HG02870 (cell line): ENCODE results near the gene IFI16.
"Not testable (repeated sequence)": the region's sequence is repeated elsewhere in the genome, so short reads cannot be mapped to it uniquely, and the experiment has no call there.

Source experiments
- ATAC-seq: cut with Tn5 transposase; IDR thresholded peaks from one replicate; pipeline ENCODE4 v1.9.1; 2021; ENCODE audit warnings: mild to moderate bottlenecking, moderate library complexity; ENCODE audit not compliant: unreplicated experiment

IFI16 gene

GRCh38 chr1:159091180-159091560 is 81.5 kb downstream of the IFI16 start:
- ATAC-seq, result no peak

GRCh38 chr1:159091607-159092031 is 81.9 kb downstream of the IFI16 start:
- ATAC-seq, result no peak

DNA sequence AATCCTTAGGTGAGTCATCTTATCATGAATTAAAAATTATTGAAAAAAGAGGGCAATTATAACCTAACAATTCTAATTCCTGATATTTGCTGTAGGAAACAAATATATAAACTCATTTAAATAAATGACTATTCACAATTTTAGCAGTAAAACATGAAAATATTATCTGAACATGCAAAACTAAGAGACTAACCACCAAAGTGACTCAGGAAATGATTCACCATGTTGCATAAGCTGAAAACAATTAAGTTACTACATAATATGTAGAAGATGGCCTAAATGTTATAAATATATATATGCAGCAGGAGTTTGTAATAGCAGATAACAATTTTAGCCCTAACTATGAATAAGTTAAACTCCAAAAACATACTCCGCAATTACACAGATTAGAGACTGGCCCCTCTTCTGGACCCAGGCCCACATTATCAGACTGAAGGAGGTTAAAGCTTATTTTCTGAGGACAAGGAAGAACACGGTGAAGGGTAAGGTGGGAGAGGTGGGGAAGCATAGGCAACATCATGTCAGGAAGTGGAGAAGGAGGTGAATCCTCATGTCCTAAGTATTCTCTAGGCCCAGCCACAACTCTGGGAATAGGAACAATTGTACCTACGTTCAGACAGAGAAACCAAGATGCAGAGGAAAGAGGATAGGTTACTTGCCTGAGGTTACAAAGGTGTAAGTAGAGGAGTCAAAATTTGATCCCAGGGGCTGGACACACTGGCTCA is 82.5 kb downstream of the IFI16 start:
- ATAC-seq, result no peak

DNA sequence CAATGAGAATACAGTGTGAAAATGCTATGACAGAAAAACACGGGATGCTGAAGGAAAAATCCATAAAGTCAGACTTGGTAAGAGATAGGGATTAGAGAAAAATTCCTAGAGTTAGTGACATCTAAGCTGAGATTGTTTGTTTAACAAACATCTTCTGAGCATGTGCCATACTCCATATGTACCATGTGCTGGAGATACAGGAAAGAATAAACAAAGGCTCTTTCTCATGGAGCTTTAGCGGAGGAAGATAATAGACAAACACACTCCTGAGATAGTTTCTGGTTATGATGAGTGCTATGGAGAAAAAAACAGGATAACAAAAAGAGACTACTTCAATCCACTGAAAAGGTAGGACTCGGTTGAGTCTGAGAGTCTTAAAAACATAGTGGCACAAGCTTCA is 88.9 kb downstream of the IFI16 start:
- no peak for ATAC-seq

- ATAC-seq, result no peak
Measured at GRCh38 chr1:159100589-159100988, 90.9 kb downstream of the IFI16 start.

DNA sequence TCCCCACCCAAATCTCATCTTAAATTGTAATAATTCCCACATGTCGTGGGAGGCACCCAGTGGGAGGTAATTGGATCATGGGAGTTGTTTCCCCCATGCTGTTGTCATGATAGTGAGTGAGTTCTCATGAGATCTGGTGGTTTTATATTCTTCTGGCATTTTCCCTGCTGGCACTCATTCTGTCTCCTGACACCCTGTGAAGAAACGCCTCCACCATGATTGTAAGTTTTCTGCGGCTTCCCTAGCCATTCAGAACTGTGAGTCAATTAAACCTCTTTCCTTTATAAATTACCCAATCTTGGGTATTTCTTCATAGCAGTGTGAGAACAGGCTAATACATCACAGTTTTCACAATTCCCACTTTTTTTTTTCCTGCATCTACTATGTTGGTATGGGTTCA is 93.3 kb downstream of the IFI16 start:
- not testable (repeated sequence) for ATAC-seq
